Activated CD8-positive, alpha-beta memory T cell treated with anti-CD3 and anti-CD28 coated beads for 4 hours (primary cell): ENCODE results near the gene COL4A1.

ENCODE experiments used
- DNase-seq, 2 donors: peaks; one replicate each; pipeline ENCODE4 v3.0.0-alpha.2; 2020; ENCODE audit warnings: low read depth in 2 of 2

Gene COL4A1

DNA sequence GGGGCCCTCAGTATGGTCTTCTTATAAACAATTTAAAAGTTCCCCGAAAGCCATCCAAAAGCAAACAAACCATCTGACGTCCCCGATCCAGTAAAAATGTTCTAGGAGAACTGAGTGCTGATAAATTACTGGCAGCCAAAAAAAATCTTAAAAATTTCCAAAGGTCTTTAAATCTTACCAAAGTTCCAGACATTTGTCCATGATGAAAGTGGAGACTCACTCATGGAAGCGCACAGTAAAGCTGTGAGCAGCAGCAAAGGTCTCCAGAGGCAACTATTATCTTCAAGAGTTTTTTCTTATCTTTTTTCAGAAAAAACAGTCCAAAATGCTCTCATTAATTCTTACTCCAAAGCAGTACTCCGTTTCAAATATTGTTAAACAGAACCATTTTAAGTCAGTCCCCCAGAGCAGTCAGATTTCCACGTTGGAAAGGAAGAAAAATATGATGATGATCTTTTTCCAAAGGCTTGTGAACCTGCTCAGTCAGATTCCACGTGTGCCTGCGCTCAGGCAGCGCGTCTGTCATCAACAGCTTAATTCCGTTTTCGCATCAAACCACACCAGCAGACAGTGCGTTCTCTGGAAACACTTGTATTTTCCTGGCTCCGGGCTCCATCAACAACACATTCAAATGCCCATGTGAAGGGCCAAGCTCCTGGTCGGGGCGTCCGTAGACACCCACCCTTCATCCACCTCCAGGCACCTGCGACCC, 85.4 kb downstream of the COL4A1 start:
- no peak for DNase-seq

DNA sequence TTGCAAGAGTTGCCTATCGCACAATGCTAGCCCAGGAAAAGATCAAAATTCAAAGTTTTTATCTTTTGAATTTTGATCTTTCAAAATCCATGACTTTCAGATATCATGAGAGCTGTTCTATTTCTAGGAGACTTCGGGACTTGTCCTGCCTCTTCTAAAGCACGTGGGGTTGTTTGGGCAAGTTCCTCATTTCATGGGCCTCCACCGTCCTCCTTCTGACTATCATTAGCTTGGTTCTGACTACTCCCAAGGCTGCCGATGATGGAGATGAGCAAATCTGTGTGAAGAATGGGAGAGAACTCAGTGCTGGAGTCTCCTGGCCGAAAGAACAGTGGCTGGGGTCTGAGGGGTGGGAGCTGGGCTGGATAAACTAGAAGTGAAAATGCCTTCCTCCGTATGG, 86.5 kb downstream of the COL4A1 start:
- no peak for DNase-seq

DNA sequence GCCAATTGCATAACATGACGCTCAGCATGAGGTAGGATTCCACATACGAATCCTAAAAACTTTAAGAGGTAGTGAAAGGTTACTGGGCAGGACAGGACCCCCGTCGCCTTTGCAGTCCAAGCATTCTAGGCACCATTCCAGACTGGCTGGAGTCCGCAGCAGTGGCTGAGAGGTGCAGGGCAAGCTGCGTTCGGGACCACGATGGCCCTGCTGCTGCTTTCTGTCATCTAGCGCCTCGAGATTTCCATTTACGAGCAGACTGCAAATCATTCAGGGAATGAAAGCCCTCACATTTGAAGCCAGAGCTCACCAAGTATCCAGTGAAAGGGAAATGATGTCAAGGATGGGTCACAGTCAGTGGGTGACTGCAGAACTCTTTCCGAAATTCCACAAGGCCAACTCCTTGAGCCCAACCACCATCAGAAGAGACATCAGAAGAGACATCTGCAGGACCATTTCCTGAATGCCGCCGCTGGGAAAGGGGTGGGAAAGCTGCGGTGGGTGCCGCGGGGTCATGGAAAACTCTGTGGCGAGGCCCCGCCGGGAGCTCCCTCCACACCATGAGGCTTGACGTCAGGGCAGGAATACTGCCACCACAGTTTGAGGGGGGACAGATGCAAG, 88.3 kb downstream of the COL4A1 start:
- no peak for DNase-seq

DNA sequence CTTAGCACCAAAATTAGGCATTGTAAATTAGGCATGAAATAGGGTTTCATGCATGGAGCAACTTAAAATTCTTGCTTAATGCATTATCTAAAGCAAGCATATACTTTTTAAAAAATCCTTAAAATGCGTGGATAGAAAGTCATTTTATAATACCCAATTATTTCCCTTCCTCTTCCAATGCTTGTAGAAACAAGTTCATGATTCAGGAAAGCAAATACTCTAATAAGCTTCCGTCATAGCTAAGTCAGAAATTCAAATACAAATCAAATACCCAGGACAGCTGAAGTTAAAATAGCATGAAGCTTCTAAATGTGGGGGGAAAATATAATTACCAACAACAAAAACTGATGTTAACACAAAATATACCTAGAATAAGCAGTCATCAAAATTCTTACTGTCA, 89.1 kb downstream of the COL4A1 start:
- no peak for DNase-seq

DNA sequence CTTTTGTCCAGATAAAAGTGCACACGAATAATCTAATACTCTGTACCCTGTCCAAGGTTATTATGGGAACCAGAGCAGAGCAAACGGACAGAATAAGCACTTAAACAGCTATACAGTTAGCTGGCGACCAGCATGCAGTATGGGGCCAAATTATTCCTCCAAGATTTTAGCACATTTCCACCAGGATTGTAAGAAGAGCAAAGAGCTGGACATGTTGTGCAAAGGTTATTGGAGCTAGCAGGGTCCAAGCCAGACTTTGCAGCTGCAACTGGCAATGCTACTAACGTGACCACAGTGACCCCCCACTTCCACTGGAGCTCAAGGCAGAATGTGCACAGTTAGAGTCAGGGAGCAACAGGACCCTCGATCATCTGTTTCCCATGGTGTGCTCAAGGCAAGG, 89.9 kb downstream of the COL4A1 start:
- DNase-seq, result no peak

DNA sequence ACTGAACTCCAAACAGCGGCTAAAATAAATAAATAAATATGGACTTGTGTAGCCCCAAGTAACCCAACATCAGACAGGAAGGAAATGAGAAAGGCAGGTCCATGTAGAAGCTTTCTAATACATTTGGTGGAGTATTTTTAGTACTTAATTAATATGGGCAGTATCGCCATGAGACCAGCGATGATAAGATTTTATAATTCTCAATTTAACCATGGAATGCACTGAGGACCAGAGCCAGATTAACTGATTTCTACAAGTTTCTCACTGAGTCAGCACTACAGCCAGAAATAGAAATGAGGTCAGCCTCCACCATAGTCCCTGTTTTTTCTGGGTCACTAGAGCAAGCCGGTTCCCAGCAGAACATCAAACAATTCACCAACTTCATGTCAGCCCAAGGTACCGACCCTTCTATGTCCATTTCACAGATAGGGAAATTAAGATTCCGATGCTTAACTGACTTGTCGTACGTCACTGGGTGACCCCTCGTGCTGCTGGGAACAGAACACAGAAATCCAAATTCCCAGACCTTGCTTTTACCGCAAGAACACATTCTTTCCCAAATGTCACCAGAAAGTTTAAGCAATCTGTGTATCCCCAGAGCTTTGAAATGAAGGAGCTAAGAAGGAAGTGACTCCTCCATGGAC, 90.4 kb downstream of the COL4A1 start:
- no peak for DNase-seq

GRCh38 chr13:110216006-110216397, 91.0 kb downstream of the COL4A1 start:
- DNase-seq, result no peak

- DNase-seq, result no peak
Observed at GRCh38 chr13:110215606-110216005, 91.4 kb downstream of the COL4A1 start.

DNA sequence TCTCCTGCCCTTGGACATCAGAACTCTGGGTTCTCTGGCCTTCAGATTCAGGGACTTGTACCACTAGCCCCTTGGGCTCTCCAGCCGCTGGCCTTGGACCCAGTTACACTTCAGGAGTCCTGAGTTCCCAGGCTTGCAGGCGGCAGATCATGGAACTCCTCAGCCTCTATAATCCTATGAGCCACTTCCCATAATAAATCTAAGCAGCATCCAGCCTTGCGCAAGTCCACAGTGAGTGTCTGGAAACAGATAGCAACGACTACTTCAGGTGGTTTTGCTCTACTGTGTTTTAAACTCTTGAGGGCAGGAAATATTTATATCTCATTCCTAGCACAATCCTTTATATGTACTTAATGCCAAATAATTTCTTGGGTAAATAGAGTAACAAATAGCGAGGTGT, 92.3 kb downstream of the COL4A1 start:
- no peak for DNase-seq

DNA sequence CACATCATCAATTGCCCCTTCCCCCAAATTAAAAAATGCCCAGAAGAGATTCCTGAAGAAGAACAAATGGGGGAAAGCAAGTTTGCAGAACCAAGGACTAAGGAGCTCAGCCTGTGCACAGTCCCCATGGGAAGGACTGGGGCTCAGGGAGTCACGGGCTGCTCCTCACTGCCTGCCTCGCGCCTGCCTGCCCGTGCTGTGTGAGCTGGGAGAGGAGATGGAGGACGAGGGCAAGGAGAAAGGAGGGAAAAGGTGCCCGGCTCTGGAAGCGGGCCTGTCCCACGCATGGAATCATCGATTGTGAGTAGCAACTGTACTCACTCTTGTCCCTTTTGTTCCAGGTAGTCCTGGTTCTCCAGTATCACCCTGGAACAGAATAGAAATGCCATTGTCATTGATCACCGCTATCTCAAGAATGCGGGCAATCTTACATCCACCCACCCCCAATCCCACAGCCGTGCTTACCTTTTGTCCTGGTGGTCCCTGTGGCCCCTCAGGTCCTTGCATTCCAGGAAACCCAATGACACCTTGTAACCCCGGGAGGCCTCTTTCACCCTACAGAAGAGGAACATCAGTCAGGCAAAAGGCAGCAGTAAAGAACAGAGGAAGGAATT, 93.4 kb downstream of the COL4A1 start:
- no peak for DNase-seq

DNA sequence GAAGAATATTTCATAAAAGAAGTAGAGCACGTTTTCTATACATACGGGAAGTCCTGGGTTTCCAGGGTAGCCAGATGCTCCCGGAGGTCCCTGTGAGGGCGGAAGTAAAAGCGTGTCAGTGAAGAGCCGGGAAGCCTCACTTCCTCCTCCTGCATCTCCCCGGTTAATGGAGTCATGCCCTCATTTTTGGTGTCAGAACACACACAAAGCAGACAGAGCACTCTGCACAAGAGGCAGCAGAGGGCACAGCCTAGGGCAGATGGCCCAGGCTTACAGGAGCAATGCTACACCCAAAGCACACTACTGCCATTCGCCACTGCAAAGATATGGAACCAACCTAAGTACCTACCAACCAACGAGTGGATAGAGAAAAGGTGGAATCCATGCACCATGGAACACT, 94.4 kb downstream of the COL4A1 start:
- DNase-seq, result no peak

- no peak for DNase-seq
Observed at GRCh38 chr13:110211735-110212134, 95.2 kb downstream of the COL4A1 start.

DNA sequence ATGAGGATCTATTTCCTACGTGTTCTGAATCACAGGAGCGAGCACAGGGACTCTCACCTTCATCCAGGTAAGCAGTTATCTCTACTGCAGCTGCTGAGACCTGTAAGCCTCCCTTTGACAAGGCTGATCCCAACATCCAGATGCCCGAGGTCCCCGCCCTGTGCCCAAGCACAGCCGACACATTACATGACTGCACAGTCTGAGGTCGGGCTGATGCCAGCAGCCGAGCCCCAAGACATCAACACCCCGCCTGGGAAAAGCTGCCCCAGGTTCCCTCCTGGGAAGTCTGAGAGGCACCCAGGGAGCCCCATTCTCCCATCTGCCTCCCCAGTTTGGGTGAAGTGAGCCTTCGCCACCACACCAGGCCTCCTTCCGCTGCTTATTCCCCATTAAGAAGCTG, 95.9 kb downstream of the COL4A1 start:
- DNase-seq, result no peak

DNA sequence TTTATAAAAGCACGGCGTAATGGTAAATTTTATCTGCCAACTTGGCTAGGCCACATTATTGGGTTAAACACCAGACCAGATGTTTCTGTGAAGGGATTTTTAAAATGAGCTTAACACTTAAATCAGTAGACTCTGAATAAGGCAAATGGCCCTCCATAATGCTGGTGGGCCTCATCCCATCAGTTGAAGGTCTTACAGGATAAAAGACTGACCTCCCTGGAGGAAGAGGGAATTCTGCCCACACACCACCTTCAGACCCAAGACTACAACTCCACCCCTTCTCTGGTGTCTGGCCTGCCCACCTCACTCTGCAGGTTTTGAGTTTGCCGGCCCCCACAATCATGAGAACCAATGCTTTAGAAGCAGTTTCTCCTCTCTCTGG, 96.4 kb downstream of the COL4A1 start:
- no peak for DNase-seq

DNA sequence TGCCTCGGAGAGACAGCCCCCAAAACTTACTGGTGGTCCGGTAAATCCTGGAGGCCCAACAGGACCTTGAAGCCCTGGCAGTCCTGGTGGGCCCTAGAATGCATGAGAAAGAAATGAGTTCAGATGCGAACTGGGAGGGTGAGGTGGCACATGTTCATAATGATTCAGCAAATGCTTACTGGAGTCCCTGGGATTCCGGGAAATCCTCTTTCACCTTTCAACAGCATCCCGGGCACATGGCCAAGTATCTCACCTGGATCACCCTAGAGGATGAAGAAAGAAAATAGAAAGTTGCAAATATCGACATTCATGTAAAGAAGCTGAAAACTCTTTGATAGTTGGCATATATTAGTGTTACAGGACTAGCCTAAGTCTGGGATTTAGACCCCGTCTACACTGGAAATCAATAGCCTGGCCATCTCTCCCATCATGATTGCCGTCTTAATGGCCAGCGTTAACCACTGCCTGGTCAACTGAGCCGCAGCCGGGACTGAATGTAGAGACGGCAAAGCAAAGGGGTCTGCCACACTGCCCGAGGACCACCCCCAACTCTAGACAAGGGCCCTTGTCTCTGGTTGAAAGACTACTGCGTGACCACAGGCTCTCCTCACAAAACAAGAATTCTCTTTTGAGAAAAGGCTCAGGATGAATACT, 96.9 kb downstream of the COL4A1 start:
- DNase-seq, result no peak

DNA sequence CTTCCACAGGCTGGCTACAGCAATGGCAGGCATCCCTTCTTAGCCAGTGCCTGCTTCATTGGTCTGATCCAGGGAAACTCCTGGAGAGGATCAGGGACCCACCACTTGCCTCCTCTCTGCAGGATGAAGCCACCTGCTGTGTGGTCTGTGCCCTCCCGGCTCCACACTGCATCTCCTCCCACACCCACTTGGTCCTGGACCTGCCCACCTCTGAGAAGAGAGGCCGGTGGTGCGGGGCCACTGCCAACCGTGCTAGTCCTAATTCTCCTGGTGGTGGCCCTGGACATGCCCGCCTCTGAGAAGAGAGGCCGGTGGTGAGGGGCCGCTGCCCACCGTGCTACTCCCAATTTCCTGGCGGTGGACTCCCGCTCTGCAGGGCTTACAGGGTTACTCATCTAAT, 98.8 kb downstream of the COL4A1 start:
- DNase-seq, result no peak

- DNase-seq, result no peak
Observed at GRCh38 chr13:110206996-110207395, 100.0 kb downstream of the COL4A1 start.

DNA sequence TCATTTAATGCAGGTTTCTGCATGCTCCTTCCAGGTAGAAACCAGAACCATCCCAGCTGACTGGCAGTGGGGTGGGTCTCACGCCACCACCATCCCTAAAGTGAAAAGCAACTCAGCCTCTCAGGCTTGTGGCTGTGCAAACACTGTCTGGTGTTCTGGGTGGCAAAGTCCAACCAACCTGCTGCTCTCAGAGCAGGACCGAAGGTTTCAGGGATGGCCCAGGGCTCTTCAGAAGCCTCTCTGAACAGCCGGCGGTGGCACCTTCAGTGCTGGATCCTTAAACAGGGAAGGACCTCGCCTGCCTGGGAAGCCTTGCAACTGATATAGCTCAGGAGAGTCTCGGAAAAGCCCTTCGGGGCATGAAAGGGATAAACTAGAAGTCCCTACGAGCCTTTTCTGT, 100.8 kb downstream of the COL4A1 start:
- no peak for DNase-seq

GRCh38 chr13:110201114-110201513, 105.8 kb downstream of the COL4A1 start:
- no peak for DNase-seq

DNA sequence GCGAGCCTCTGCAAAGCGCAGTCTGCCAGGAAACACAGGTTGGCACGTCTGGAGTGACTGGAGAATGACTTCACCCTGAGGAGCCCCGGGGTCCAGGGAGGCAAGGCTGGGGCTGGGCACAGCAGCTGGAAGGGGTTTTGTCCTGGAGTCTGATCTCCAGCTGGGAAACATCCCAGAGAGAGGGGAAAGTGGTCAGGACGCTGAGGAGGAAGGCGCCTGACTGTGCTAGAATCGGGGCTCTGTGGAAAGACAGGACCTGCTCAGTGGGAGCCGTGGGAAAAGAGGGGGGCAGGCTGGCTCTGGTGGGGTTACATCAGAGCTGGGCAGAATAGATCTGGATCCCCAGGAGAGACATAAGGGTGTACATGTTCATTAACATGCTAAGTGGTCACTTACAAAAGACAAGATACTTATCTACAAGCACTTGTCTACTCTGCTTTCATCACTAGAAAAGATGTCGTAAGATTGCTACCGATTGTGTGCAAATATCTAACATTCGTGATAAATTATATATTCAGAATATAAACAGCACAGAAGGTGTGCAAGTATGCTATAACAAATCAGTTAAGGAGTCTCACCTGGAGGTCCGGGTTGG, 106.6 kb downstream of the COL4A1 start:
- DNase-seq, result no peak

- no peak for DNase-seq
Observed at GRCh38 chr13:110199046-110199831, 107.7 kb downstream of the COL4A1 start.
